Glutamatergic neuron (in vitro differentiated cells): ENCODE results near the gene ZFYVE28. TPM values are rescaled to one million over a fixed set of nuclear protein-coding genes. Genes with fewer than 3 reads are reported as not detected.

Source experiments
- DNase-seq: peaks from one replicate; pipeline ENCODE4 v3.0.0; 2022
- H3K27ac Mint-ChIP-seq: one replicate; pipeline ENCODE4 v1.8.0; 2020; ENCODE audit warnings: mild to moderate bottlenecking, mixed read lengths, inconsistent platforms; ENCODE audit not compliant: unreplicated experiment
- H3K27me3 Mint-ChIP-seq: one replicate; pipeline ENCODE4 v1.8.0; 2020; ENCODE audit warnings: mild to moderate bottlenecking, moderate library complexity, mixed read lengths, inconsistent platforms; ENCODE audit not compliant: unreplicated experiment
- H3K36me3 Mint-ChIP-seq: one replicate; pipeline ENCODE4 v1.8.0; 2020; ENCODE audit warnings: mild to moderate bottlenecking, mixed read lengths, inconsistent platforms; ENCODE audit not compliant: unreplicated experiment
- H3K4me1 Mint-ChIP-seq: one replicate; pipeline ENCODE4 v1.8.0; 2020; ENCODE audit warnings: mild to moderate bottlenecking, low read depth, mixed read lengths, inconsistent platforms; ENCODE audit not compliant: unreplicated experiment
- H3K4me3 Mint-ChIP-seq: one replicate; pipeline ENCODE4 v1.8.0; 2020; ENCODE audit warnings: mild to moderate bottlenecking, mixed read lengths, inconsistent platforms; ENCODE audit not compliant: unreplicated experiment
- H3K9me3 Mint-ChIP-seq: one replicate; pipeline ENCODE4 v1.8.0; 2020; ENCODE audit warnings: mild to moderate bottlenecking, moderate library complexity, mixed read lengths, inconsistent platforms; ENCODE audit not compliant: unreplicated experiment
- total RNA-seq: library from RNA; stranded (reverse); fragmentation: NEBNext Ultra II Directional; extraction: Animal tissue kit (Norgen Biotek cat#: 25700); gene quantifications from one replicate; pipeline ENCODE4 v1.2.1, GENCODE V29; 2021; ENCODE audit not compliant: unreplicated experiment
- TF ChIP-seq, protein P1 (sequence below): fragments of 200-600 bp; sonication (generic); IDR thresholded peaks from one replicate; pipeline ENCODE4 v1.5.0; 2021; ENCODE audit not compliant: partially characterized antibody, unreplicated experiment

ZFYVE28 gene
- total RNA-seq, 1 donor from 2014 or later, result 4.8 TPM

DNA sequence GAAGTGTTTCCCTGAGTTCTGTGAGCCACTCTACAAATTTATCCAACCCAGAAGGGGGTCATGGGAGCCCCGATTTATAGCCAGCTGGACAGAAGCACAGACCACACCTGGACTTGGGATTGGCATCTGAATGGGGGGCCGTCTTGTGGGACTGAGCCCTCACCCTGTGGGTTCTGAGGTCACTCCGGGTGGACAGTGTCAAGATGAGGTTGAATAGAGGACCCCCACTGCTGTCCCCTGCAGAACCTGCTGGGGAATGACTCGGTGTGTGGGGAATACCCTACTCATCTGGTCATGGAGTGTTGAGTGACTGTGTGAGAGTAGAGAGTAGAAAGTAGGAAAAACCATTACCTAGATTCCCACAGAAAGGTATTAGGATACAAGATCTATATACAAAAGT lies 67.5 kb downstream of the ZFYVE28 start:
- TF ChIP-seq, protein P1, sequence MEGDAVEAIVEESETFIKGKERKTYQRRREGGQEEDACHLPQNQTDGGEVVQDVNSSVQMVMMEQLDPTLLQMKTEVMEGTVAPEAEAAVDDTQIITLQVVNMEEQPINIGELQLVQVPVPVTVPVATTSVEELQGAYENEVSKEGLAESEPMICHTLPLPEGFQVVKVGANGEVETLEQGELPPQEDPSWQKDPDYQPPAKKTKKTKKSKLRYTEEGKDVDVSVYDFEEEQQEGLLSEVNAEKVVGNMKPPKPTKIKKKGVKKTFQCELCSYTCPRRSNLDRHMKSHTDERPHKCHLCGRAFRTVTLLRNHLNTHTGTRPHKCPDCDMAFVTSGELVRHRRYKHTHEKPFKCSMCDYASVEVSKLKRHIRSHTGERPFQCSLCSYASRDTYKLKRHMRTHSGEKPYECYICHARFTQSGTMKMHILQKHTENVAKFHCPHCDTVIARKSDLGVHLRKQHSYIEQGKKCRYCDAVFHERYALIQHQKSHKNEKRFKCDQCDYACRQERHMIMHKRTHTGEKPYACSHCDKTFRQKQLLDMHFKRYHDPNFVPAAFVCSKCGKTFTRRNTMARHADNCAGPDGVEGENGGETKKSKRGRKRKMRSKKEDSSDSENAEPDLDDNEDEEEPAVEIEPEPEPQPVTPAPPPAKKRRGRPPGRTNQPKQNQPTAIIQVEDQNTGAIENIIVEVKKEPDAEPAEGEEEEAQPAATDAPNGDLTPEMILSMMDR, result no peak
- Mint-ChIP-seq H3K27me3 (peaks cover 9% of the 10 kb centered on the region), H3K36me3 (no peaks in the 10 kb centered on the region), H3K27ac (no peak overlapping the region), H3K4me3 (no peak overlapping the region), H3K4me1 (peaks cover 19% of the 10 kb centered on the region), H3K9me3 (peaks cover 3% of the 10 kb centered on the region)
- no peak for DNase-seq

DNA sequence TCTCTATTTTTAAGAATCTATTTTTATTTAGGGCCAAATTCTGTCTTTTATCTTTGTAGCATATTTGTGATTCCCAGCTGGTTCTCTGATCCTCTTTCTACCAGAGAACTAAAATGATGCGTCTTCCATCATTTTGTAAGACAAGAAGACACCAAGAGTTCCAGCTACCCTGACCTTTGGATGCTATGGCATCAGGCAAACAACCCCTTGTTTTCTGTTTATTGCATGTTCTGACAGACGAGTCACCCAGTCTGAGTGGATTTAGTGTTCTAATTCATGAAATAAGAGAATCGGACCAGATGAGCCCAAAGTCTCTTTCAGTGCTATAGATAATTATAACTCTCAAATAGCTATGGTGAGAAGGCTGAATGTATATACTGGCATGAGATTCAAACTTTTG lies 69.7 kb downstream of the ZFYVE28 start:
- H3K27me3 Mint-ChIP-seq, result peaks cover 7% of the 10 kb centered on the region
- DNase-seq, result no peak

DNA sequence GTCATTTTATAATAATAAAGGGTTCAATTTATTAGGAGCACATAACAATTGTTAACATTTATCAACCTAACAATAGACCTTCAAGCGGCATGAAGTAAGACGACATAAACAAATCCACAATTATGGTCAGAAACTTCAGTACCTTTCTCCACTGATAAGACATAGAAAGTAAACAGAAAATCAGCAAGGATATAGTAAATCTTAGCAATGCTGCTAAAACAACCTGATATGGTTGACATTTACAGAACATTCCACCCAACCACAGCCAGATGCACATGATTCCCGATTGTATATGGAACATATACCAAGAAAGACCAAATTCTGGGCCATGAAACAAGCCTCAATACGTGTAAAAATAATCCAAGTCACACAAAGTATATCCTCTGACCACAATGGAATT lies 71.3 kb downstream of the ZFYVE28 start:
- Mint-ChIP-seq H3K27ac (no peak overlapping the region), H3K27me3 (peaks cover 2% of the 10 kb centered on the region), H3K9me3 (peaks cover 7% of the 10 kb centered on the region), H3K4me1 (peaks cover 11% of the 10 kb centered on the region), H3K4me3 (no peak overlapping the region), H3K36me3 (no peaks in the 10 kb centered on the region)
- no peak for DNase-seq
- TF ChIP-seq, protein P1, result no peak

More for the DNA sequence above, 69.7 kb downstream of the ZFYVE28 start:
- H3K9me3 Mint-ChIP-seq, result peaks cover 6% of the 10 kb centered on the region
- no peak overlapping the region for H3K4me3 Mint-ChIP-seq
- H3K27ac Mint-ChIP-seq, result no peak overlapping the region
- peaks cover 13% of the 10 kb centered on the region for H3K4me1 Mint-ChIP-seq
- no peaks in the 10 kb centered on the region for H3K36me3 Mint-ChIP-seq
- TF ChIP-seq, protein P1, result no peak

DNA sequence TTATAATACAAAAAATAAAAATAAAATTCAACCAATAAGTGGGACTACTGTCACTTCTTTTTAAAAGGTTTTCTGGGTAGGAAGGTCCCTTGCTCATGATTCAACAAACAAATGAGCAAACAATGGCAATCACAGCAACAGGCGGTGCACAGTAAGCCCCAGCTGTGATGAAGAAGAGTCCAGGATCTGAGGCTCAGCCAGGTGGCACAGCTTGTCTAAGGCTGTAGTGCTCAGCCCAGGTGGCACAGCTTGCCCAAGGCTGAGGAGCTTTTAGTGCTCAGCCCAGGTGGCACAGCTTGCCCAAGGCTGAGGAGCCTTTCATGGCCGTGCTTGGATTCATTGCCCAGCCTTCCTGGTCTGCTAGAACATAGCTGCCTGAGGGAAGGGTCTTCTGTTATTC lies 75.0 kb downstream of the ZFYVE28 start:
- peaks cover 8% of the 10 kb centered on the region for H3K4me1 Mint-ChIP-seq
- TF ChIP-seq, protein P1, result no peak
- no peaks in the 10 kb centered on the region for H3K36me3 Mint-ChIP-seq
- no peak overlapping the region for H3K27ac Mint-ChIP-seq
- peaks cover 7% of the 10 kb centered on the region for H3K9me3 Mint-ChIP-seq
- H3K4me3 Mint-ChIP-seq, result no peak overlapping the region
- H3K27me3 Mint-ChIP-seq, result no peaks in the 10 kb centered on the region
- DNase-seq, result no peak

DNA sequence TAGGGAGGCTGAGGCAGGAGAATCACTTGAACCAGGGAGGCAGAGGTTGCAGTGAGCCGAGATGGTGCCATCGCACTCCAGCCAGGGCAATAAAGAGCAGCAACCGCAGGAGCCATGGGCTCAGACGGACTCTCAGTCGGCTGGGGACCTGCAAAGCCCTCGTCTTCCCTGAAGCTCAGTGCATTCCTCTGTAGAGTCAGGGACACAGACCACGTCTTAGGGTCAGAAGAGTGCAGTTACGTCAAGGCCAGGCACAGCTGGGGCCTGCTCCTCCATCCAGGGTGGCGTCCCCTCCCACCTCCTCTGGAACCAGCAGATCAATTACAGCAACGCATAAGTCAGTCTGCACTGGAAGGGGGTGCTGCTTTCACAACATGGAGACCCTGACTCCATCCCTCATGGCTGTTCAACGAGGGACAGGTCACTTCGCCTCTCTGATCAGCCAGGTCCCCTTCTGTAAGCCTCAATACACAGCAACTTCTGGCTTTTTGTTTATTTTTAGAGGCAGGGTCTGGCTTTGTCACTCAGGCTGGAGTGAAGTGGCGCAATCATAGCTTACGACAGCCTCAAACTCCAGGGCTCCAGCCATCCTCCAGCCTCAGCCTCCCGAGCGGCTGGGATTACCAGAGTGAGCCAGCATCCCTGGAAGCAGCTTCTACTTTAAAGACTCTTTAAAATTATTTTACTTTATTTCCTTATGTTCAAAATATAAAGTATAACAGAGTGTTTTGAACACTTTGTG lies 76.4 kb downstream of the ZFYVE28 start:
- no peaks in the 10 kb centered on the region for H3K36me3 Mint-ChIP-seq
- peaks cover 8% of the 10 kb centered on the region for H3K4me1 Mint-ChIP-seq
- no peak overlapping the region for H3K4me3 Mint-ChIP-seq
- no peak overlapping the region for H3K27ac Mint-ChIP-seq
- TF ChIP-seq, protein P1, result no peak
- no peaks in the 10 kb centered on the region for H3K27me3 Mint-ChIP-seq
- H3K9me3 Mint-ChIP-seq, result peaks cover 7% of the 10 kb centered on the region
- no peak for DNase-seq
